HG03378 (cell line): ENCODE results near the gene LRFN4.

ENCODE experiments used
- ATAC-seq: cut with Tn5 transposase; IDR thresholded peaks from one replicate; pipeline ENCODE4 v1.9.1; 2021; ENCODE audit warnings: mild to moderate bottlenecking, moderate library complexity; ENCODE audit not compliant: unreplicated experiment

The LRFN4 gene

GRCh38 chr11:66887526-66887925, 30.7 kb downstream of the LRFN4 start:
- ATAC-seq = no peak

GRCh38 chr11:66888282-66888681, 31.4 kb downstream of the LRFN4 start:
- ATAC-seq = no peak

DNA sequence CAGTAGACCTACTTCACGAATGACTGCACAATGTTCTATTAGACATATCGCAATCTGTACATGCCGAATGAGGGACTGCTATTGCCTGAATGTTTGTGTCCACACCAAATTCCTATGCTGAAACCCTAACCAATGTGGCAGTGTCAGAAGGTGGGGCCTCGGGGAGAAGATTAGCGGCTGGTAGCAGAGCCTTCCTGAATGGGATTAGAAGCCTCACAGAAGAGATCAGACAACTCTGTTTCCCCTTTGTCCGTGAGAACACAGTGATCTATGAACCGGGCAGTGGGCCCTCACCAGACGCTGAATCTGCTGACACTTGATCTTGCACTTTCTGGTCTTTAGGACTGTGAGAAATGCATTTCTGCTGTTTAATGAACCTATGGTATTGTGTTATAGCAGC, 33.1 kb downstream of the LRFN4 start:
- ATAC-seq = no peak

DNA sequence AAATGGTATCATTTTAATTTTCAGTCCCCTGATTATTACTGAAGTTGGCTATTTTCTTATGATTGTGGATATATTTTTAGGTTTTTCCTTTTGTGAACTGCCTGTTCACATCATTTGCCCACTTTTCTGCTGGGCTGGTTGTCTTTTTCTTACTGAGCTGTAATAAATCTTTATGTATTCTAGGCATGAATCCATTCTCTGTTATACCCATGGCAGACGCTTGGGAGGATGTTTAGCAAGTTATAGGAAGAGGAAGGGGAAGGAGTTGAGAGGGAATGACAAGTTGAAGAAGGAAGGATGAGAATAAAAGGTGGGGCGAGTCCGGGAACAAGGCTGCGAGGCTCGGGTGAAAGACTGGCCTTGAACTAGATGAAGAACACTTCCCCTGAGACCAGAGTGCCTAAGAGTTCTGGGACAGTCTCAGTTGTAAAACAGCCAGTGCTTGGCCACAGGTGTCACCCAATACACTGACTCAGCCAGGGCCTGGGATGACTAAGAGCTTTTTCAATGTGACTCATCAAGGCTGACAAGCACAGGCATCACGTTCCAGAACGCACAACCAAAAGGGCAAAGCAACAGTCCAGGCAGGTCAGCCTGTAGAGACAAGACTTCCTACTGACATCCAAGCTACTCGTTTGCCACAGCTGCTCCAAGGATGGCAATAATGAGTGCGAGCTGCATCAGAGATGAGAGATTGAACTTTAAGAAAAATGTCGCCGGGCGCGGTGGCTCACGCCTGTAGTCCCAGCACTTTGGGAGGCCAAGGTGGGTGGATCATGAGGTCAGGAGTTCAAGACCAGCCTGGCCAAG, 35.2 kb downstream of the LRFN4 start:
- peak; percentile 92 for ATAC-seq

DNA sequence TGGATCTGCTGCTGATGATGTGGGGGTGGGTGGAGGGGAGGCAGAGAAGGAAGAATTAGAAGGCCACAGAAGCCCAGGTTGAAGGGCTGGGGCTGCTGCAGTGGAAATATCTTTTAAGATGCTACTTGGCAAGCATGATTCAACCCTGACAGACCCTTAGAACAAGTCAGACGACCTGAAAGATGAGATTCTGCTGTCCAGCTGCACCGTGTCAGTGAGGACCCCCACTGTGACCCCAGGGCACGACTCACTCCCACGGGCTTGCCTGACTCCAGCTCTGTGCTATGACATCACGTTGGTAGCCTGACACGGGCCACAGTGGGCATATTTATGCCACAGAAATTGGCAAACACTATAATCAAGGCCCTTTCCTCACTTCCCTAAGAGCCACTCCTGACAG, 36.0 kb downstream of the LRFN4 start:
- no peak for ATAC-seq

- ATAC-seq = no peak
These were observed 37.3 kb downstream of the LRFN4 start for GRCh38 chr11:66894141-66894540.

DNA sequence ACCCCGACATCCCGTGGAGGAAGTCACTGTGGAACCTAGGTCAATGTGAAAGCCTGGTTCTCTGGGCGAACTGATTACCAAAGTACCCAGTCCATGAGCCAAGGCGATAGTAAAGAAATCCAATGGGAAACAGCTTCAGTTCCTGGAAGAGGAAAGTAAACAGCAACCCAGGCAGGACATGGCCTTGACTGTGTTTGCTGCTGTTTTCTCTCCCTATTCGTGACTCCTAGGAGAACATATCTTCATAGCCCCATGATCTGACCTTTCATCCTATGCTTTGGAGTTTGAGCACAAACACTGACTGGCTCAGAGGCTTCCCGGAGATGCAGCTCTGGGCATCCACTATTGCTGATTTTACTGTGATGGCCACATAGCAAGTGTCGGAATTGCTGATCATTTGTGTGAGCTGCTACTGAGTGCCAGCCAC, 45.1 kb downstream of the LRFN4 start:
- ATAC-seq = no peak

DNA sequence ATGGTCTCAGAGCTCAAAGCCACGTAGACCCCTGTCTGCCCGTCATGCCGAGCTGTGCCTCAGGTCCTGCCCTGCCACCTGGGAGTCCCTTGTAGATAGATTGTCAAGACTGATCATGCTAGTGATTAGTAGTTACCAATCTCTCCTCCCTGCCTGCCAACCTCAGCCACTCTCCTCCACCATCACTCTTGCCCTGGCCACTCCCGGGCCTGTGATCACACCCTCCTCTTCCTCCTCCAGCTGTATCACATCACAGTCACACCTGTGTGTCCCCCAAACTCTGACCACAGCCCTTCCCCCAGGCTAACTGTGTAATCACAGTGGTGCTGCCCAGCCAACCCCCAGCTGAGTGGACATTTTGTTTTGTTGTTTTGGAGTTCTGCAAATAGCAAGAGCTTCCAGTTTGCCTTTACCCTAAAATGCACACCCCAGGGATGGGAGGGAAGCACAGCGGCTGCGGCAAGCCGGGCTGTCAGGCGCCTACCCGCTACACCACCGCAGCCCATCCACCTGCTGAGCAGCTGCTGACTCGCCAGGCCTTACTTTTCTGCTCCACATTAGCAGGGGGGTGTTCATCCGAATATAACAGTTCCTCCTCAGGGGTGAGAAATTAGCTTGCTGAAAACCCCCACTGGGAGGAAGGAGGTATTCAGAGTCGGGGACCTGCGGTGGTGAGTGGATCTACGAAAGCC, 45.8 kb downstream of the LRFN4 start:
- ATAC-seq = no peak

GRCh38 chr11:66904055-66904454, 47.2 kb downstream of the LRFN4 start:
- ATAC-seq = no peak

DNA sequence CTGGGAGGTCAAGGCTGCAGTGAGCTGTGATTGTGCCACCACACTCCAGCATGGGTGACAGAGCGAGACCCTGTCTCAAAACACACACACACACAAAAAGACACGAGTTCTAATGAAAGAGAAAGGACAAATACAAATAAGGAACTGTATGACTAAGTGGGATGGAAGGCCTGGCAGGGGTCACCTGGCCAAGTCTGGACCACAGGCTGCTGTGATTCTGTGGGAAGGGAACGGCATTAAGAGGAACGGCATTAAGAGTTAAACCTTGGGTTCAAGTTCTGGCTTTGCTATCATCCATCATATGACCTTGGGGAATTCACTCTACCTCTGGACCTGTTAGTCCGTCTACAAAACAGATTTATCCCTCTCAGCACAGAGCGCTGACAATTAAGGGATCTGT, 47.7 kb downstream of the LRFN4 start:
- no peak for ATAC-seq

- ATAC-seq = no peak
These were observed 48.2 kb downstream of the LRFN4 start for GRCh38 chr11:66904981-66905521.

- no peak for ATAC-seq
These were observed 48.8 kb downstream of the LRFN4 start for GRCh38 chr11:66905631-66906030.

DNA sequence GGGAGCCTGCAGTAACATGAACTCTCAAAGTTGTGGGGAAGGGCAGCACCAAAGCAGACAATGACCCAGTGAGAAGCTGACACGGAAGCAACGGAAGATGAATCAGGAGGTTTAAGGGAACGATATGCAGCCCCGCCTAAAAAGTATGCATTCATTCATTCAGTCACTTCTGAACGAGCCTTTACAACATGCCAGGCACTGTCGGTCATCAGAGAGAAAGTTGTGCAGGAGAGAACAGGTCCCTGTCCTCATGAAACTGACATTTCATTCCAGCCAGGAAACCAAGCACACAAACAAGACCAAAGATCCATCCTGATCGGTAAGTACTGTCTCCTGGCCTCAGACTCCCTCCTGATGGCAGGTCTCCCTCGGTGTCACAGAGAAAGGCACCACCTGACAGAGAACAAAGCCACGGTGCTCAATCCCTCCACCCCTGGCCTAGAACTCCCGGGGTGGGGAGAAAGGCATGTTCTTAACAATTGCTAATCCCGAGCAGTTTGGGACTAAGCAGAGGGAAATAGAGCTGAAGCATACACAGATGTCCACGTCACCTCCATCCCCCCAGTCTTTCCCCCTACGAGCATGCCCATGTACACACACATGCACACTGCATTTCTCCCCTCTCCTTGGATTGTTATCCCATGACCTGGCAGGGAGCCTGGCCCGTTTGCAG, 49.3 kb downstream of the LRFN4 start:
- no peak for ATAC-seq

DNA sequence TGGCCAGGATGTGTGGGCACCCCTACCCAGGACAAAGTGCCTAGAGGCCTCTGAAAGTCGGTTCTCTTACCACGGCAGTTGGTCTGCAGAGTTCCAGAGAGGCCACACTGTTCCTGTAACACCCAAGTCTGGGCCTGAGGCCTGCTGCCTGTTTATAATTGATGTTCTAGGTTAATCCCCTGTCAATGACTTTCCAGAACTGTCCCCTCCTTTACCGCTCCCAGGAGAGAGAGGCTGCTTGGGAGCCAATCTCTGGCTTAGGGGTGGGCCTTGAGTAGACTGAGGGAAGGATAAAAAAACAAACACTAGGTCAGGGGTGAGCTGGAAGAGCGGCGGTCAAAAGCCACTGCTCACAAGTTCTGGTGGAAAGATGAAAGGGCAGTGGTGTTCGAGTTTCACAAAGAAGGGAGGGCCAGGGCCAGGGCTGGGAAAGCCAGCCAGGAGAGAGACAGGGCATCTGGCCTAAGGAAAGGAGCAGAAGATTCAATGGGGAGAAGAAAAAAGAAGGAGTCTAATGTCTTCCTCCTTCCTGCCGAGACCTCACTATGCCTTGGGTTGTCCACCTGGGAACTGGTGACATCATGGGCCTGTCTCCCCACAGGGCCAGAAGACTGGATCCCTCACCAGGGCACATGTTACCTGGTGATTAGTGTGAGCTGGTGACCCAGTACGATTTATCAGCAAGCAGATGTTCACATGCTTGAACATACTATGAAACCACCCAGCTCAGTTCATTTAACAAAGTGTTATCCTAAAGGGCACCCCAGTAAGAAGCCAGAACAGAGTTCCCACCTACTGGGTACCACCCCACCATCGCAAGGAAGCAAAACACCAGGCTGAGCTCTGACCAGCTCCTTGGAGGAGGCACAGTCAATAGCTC, 51.1 kb downstream of the LRFN4 start:
- ATAC-seq = no peak

GRCh38 chr11:66909181-66909580, 52.3 kb downstream of the LRFN4 start:
- no peak for ATAC-seq

GRCh38 chr11:66910016-66910415, 53.2 kb downstream of the LRFN4 start:
- no peak for ATAC-seq
